ENCODE data around the gene TMEM134.

TMEM134 gene

GRCh38 chr11:67500831-67501715 lies 32.0 kb upstream of the TMEM134 start:
- no peak for DNase-seq (ENCODE audit: low read depth)

- no peak for DNase-seq (ENCODE audit: low read depth)
Observed at GRCh38 chr11:67500484-67500821, 31.4 kb upstream of the TMEM134 start.

GRCh38 chr11:67499808-67500483 lies 30.9 kb upstream of the TMEM134 start:
- DNase-seq (ENCODE audit: low read depth): no peak

- no peak for DNase-seq (ENCODE audit: low read depth)
Observed at GRCh38 chr11:67498544-67498972, 29.5 kb upstream of the TMEM134 start.

GRCh38 chr11:67497656-67498291 lies 28.7 kb upstream of the TMEM134 start:
- no peak for DNase-seq (ENCODE audit: low read depth)

GRCh38 chr11:67496113-67496512 lies 27.1 kb upstream of the TMEM134 start:
- DNase-seq (ENCODE audit: low read depth): no peak

- DNase-seq (ENCODE audit: low read depth): no peak
Observed at GRCh38 chr11:67495234-67496005, 26.4 kb upstream of the TMEM134 start.

- no peak for DNase-seq (ENCODE audit: low read depth)
Observed at GRCh38 chr11:67494371-67495233, 25.6 kb upstream of the TMEM134 start.

GRCh38 chr11:67493548-67494370 lies 24.7 kb upstream of the TMEM134 start:
- DNase-seq (ENCODE audit: low read depth): no peak

GRCh38 chr11:67492801-67493547 lies 23.9 kb upstream of the TMEM134 start:
- DNase-seq (ENCODE audit: low read depth): no peak

GRCh38 chr11:67492069-67492727 lies 23.1 kb upstream of the TMEM134 start:
- DNase-seq (ENCODE audit: low read depth): no peak

GRCh38 chr11:67491276-67492068 lies 22.4 kb upstream of the TMEM134 start:
- DNase-seq (ENCODE audit: low read depth): no peak

- no peak for DNase-seq (ENCODE audit: low read depth)
Observed at GRCh38 chr11:67490727-67491065, 21.6 kb upstream of the TMEM134 start.

GRCh38 chr11:67489885-67490726 lies 21.1 kb upstream of the TMEM134 start:
- DNase-seq (ENCODE audit: low read depth): no peak

- DNase-seq (ENCODE audit: low read depth): no peak
Observed at GRCh38 chr11:67489203-67489884, 20.3 kb upstream of the TMEM134 start.

GRCh38 chr11:67486481-67487195 lies 17.6 kb upstream of the TMEM134 start:
- DNase-seq (ENCODE audit: low read depth): no peak
